Transverse colon (tissue), 4 donors: ENCODE measurements around the gene NEUROD2.

Experiments used
- EP300 ChIP-seq: sonication (generic); formaldehyde crosslinking; IDR thresholded peaks from one replicate; pipeline ENCODE4 v1.6.1; 2017; ENCODE audit warnings: antibody characterized with exemption, low read depth
- POLR2A ChIP-seq: fragments of 450-650 bp; IDR thresholded peaks from one replicate; pipeline ENCODE4 v1.6.1; 2016; ENCODE audit warnings: antibody characterized with exemption, mild to moderate bottlenecking, moderate library complexity
- POLR2AphosphoS5 ChIP-seq, 3 donors: sonication (generic); formaldehyde crosslinking; IDR thresholded peaks; one replicate each; pipeline ENCODE4 v1.6.1; 2016; ENCODE audit warnings: antibody characterized with exemption in 3 of 3
- TF ChIP-seq, protein P1 (sequence below), 5 experiments: fragments of 200-600 bp in 3 of 5; fragments of 450-650 bp in 2 of 5; sonication (generic) in 3 of 5; IDR thresholded peaks; 1 replicate in 2 of 5; 2 replicates in 3 of 5; pipeline ENCODE4 v1.5.1; 2016 to 2017; ENCODE audit warnings: antibody characterized with exemption in 5 of 5, inconsistent platforms in 3 of 5, mild to moderate bottlenecking in 2 of 5, moderate library complexity in 1 of 5

DNA sequence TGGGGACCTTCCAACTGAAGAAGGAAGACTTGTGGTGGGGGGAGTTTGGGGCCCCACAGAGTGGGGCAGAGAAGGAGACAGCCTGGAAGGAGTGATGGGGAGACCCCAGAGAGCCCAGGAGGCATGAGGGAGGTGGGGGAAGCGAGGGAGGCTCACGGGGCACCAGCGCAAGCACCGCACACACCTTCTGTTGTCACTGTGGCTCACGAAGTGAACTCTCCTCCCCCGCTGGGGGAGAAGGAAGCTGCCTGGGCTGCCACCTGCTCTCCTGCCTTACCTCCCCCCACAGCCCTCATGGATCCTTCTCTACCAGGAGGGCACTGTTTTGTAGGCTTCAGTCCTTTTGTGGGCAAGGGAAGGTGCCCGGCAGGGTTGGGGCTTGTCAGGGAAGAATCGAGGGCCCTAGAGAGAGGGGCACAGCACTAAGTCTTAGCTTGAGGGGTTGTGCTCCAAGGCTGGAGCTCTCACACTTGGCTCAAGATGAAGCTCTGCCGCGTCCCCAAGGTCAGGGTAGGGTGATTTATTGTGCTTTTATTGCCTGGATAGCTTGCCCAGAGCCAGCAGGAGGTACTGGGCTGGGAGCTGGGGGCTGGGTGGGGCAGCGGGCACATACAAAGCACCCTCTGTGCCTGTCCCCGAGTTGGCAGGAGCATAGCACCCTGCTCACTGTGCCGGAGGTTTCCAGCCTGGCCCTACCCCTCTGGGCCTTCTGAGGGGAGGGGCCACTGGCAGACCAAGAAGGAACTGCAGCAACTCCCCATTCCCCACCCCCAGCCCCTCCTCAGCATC is 24.6 kb upstream of the NEUROD2 start:
- TF ChIP-seq POLR2A (peak; percentile 78), EP300 (peak; percentile 81), POLR2AphosphoS5 (IDR thresholded peaks at IDR 0.05) (peak; percentile 26 to 84 (median 73))
- TF ChIP-seq, protein P1, sequence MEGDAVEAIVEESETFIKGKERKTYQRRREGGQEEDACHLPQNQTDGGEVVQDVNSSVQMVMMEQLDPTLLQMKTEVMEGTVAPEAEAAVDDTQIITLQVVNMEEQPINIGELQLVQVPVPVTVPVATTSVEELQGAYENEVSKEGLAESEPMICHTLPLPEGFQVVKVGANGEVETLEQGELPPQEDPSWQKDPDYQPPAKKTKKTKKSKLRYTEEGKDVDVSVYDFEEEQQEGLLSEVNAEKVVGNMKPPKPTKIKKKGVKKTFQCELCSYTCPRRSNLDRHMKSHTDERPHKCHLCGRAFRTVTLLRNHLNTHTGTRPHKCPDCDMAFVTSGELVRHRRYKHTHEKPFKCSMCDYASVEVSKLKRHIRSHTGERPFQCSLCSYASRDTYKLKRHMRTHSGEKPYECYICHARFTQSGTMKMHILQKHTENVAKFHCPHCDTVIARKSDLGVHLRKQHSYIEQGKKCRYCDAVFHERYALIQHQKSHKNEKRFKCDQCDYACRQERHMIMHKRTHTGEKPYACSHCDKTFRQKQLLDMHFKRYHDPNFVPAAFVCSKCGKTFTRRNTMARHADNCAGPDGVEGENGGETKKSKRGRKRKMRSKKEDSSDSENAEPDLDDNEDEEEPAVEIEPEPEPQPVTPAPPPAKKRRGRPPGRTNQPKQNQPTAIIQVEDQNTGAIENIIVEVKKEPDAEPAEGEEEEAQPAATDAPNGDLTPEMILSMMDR (IDR thresholded peaks at IDR 0.05), result no peak
